Left ventricle myocardium inferior (tissue), 1 donor: ENCODE measurements around the gene OSBPL5. TPM values are rescaled to one million over a fixed set of nuclear protein-coding genes. Genes with fewer than 3 reads are reported as not detected.

Experiments
- DNase-seq: peaks from one replicate; pipeline ENCODE4 v3.0.0-alpha.2; 2020
- H3K27ac ChIP-seq: fragments of 200-600 bp; replicated peaks from 2 replicates; pipeline ENCODE4 v1.8.0; 2021
- H3K27me3 ChIP-seq: fragments of 200-600 bp; 2 replicates; pipeline ENCODE4 v1.8.0; 2021; ENCODE audit warnings: low read depth
- H3K36me3 ChIP-seq: fragments of 200-600 bp; 2 replicates; pipeline ENCODE4 v1.8.0; 2021
- H3K4me1 ChIP-seq: fragments of 200-600 bp; 2 replicates; pipeline ENCODE4 v1.8.0; 2021
- H3K4me3 ChIP-seq: fragments of 200-600 bp; 2 replicates; pipeline ENCODE4 v1.8.0; 2021; ENCODE audit warnings: mild to moderate bottlenecking, moderate library complexity
- H3K9me3 ChIP-seq: fragments of 200-600 bp; replicated peaks from 2 replicates; pipeline ENCODE4 v1.8.0; 2021
- intact Hi-C: fragments of 100-400 bp; cut with micrococcal nuclease; formaldehyde crosslinking; loops from one replicate; pipeline ENCODE4 v1.11.0; 2022
- total RNA-seq: library from RNA; stranded (reverse); fragmentation: NEBNext Ultra II Directional; extraction: Animal tissue kit (Norgen Biotek cat#: 25700); gene quantifications from one replicate; pipeline ENCODE4 v1.2.1, GENCODE V29; 2021
- TF ChIP-seq, protein P1 (sequence below): fragments of 200-600 bp; IDR thresholded peaks from 2 replicates; pipeline ENCODE4 v1.8.0; 2021; ENCODE audit warnings: antibody characterized with exemption, mild to moderate bottlenecking, borderline replicate concordance
- donor health status: DM: no; HTN: yes; CAD: no; lungs with severe emphysema.

Gene OSBPL5
- total RNA-seq, 1 donor from 2014 or later, result 11.4 TPM

DNA sequence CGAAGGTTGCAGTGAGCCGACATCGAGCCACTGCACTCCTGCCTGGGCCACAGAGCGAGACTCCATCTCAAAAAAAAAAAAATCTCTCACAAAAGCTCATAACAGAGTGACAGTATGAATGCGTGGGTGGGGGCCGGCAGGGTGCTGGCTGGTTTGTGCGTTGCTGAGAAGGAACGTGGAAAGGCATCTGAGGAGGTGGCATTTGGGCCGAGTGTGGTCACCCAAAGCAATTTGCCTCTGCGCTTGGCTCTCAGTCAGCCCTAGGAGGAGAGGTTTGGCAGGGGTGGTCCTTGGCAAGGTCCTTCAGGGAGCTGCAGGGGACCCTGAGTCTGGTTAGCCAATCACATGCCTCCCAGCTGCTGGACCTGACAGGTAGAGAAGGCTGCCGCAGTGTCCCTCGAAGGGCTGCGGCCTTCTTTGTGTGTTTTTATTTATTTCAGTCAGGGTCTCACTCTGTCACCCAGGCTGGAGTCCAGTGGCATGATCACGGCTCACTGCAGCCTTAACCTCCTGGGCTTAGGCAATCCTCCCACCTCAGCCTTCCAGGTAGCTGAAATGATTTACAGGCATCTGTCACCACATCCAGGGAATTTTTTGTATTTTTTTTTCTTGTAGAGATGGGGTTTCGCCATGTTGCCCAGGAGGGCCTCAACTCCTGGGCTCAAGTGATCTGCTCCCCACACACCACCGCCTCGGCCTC, 23.5 kb upstream of the OSBPL5 start:
- TF ChIP-seq, protein P1, sequence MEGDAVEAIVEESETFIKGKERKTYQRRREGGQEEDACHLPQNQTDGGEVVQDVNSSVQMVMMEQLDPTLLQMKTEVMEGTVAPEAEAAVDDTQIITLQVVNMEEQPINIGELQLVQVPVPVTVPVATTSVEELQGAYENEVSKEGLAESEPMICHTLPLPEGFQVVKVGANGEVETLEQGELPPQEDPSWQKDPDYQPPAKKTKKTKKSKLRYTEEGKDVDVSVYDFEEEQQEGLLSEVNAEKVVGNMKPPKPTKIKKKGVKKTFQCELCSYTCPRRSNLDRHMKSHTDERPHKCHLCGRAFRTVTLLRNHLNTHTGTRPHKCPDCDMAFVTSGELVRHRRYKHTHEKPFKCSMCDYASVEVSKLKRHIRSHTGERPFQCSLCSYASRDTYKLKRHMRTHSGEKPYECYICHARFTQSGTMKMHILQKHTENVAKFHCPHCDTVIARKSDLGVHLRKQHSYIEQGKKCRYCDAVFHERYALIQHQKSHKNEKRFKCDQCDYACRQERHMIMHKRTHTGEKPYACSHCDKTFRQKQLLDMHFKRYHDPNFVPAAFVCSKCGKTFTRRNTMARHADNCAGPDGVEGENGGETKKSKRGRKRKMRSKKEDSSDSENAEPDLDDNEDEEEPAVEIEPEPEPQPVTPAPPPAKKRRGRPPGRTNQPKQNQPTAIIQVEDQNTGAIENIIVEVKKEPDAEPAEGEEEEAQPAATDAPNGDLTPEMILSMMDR, result no peak
- Histone ChIP-seq H3K27me3 (no peaks in the 10 kb centered on the region), H3K9me3 (no peaks in the 10 kb centered on the region), H3K4me1 (no peaks in the 10 kb centered on the region), H3K27ac (no peak overlapping the region), H3K4me3 (no peak overlapping the region), H3K36me3 (no peaks in the 10 kb centered on the region)
- intact Hi-C loops, result no loop called here
- no peak for DNase-seq

DNA sequence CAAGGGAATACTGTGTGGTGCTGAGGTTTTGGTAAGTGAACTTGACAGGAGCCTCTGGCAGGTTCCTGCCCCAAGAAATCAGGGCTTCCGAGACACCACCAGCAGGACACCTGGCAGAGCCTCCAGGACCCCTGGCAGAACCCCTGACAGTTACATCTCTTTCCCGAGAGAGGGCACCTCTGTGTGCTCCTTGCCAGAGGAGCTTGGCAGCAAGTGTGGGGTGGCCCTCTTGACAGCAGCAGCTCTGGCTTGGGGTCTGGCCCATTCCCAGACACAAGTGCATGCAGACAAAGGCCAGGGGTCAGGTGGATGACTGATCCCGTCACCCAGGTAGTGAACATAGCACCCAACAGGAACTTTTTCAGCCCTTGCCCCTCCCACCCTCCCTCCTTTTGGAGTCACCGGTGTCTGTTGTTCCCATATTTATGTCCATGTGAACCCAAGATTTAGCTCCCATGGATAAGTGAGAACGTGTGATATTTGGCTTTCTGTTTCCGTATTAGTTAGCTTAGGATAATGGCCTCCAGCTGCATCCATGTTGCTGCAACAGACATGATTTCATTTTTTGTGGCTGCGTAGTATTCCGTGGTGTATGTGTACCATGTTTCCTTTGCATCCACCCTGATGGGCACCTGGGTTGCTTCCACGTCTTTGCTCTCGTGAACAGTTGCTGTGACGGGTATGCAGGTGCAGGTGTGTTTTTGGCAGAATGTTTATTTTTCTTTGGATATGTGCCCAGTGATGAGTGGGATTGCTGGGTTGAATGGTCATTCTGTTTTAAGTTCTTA, 21.2 kb upstream of the OSBPL5 start:
- H3K4me3 ChIP-seq, result no peak overlapping the region
- no peaks in the 10 kb centered on the region for H3K9me3 ChIP-seq
- H3K4me1 ChIP-seq, result no peaks in the 10 kb centered on the region
- no peak for DNase-seq
- no peaks in the 10 kb centered on the region for H3K27me3 ChIP-seq
- intact Hi-C loops, result no loop called here
- TF ChIP-seq, protein P1, result no peak
- H3K27ac ChIP-seq, result no peak overlapping the region
- no peaks in the 10 kb centered on the region for H3K36me3 ChIP-seq

GRCh38 chr11:3184732-3185347, 19.7 kb upstream of the OSBPL5 start:
- Histone ChIP-seq H3K9me3 (no peaks in the 10 kb centered on the region), H3K4me1 (no peaks in the 10 kb centered on the region), H3K36me3 (no peaks in the 10 kb centered on the region), H3K27ac (no peak overlapping the region), H3K27me3 (no peaks in the 10 kb centered on the region), H3K4me3 (no peak overlapping the region)
- TF ChIP-seq, protein P1, result no peak
- DNase-seq, result no peak
- intact Hi-C loops, result no loop called here

GRCh38 chr11:3183523-3183922, 18.4 kb upstream of the OSBPL5 start:
- H3K36me3 ChIP-seq, result no peaks in the 10 kb centered on the region
- DNase-seq, result no peak
- intact Hi-C loops, result no loop called here
- no peaks in the 10 kb centered on the region for H3K4me1 ChIP-seq
- no peaks in the 10 kb centered on the region for H3K27me3 ChIP-seq
- H3K27ac ChIP-seq, result no peak overlapping the region
- TF ChIP-seq, protein P1, result no peak
- no peaks in the 10 kb centered on the region for H3K9me3 ChIP-seq
- H3K4me3 ChIP-seq, result no peak overlapping the region

- H3K27me3 ChIP-seq, result no peaks in the 10 kb centered on the region
- H3K27ac ChIP-seq, result no peak overlapping the region
- no peaks in the 10 kb centered on the region for H3K9me3 ChIP-seq
- intact Hi-C loops, result no loop called here
- H3K4me3 ChIP-seq, result no peak overlapping the region
- H3K4me1 ChIP-seq, result no peaks in the 10 kb centered on the region
- H3K36me3 ChIP-seq, result no peaks in the 10 kb centered on the region
- no peak for DNase-seq
- TF ChIP-seq, protein P1, result no peak
Observed at GRCh38 chr11:3182462-3182852, 17.3 kb upstream of the OSBPL5 start.
